Measurements from ENCODE around the gene PLD6.
A peak's percentile ranks its signal among the peaks of the same experiment; 100 is the strongest.

GRCh38 chr17:17206124-17206912 lies at the start of gene PLD6:
- TF ChIP-seq ESRRG (CRISPR knock-in tag; IDR thresholded peaks at IDR 0.05), result no peak
- TF ChIP-seq, protein P1, sequence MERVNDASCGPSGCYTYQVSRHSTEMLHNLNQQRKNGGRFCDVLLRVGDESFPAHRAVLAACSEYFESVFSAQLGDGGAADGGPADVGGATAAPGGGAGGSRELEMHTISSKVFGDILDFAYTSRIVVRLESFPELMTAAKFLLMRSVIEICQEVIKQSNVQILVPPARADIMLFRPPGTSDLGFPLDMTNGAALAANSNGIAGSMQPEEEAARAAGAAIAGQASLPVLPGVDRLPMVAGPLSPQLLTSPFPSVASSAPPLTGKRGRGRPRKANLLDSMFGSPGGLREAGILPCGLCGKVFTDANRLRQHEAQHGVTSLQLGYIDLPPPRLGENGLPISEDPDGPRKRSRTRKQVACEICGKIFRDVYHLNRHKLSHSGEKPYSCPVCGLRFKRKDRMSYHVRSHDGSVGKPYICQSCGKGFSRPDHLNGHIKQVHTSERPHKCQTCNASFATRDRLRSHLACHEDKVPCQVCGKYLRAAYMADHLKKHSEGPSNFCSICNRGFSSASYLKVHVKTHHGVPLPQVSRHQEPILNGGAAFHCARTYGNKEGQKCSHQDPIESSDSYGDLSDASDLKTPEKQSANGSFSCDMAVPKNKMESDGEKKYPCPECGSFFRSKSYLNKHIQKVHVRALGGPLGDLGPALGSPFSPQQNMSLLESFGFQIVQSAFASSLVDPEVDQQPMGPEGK (CRISPR knock-in tag; IDR thresholded peaks at IDR 0.05; ENCODE audit: borderline replicate concordance), result no peak
- TF ChIP-seq RARB (CRISPR knock-in tag; IDR thresholded peaks at IDR 0.05), result no peak
- TF ChIP-seq ZNF8 (CRISPR knock-in tag; IDR thresholded peaks at IDR 0.05), result no peak
- no peak for TF ChIP-seq TCF4 (CRISPR knock-in tag; IDR thresholded peaks at IDR 0.05; ENCODE audit: borderline replicate concordance)
- no peak for TF ChIP-seq ZFP3 (CRISPR knock-in tag; IDR thresholded peaks at IDR 0.05)
- peak; percentile 99 for TF ChIP-seq ARNTL (CRISPR knock-in tag; IDR thresholded peaks at IDR 0.05; ENCODE audit: borderline replicate concordance, low read depth)

All from SK-N-SH treated with all-trans-retinoic acid at 6 μM for 48 hours (cell line).